Measurements from ENCODE around the gene ALCAM.
"Not testable (repeated sequence)": the region's sequence is repeated elsewhere in the genome, so short reads cannot be mapped to it uniquely, and the experiment has no call there.

The ALCAM gene

GRCh38 chr3:105401254-105401653 lies 34.5 kb downstream of the ALCAM start:
- no peak for TF ChIP-seq CTCF (IDR thresholded peaks at IDR 0.05; ENCODE audit: insufficient read depth, low read length, poor library complexity, severe bottlenecking)
- peaks cover 1% of the 10 kb centered on the region; the same call in 1 of the 2 replicates for H3K36me3 ChIP-seq (ENCODE audit: control insufficient read depth, insufficient read depth, low read length)
- H3K27me3 ChIP-seq (replicated peaks; ENCODE audit: control insufficient read depth, insufficient read depth, low read length) = no peaks in the 10 kb centered on the region
- DNase-seq (ENCODE audit: extremely low read depth, insufficient read length) = no peak
- H3K4me3 ChIP-seq (replicated peaks; ENCODE audit: low read depth, low read length) = no peak overlapping the region

- TF ChIP-seq CTCF (IDR thresholded peaks at IDR 0.05; ENCODE audit: insufficient read depth, low read length, poor library complexity, severe bottlenecking) = no peak
These were observed 35.0 kb downstream of the ALCAM start for GRCh38 chr3:105401691-105402149.

GRCh38 chr3:105402287-105402801 lies 35.6 kb downstream of the ALCAM start:
- H3K4me3 ChIP-seq (replicated peaks; ENCODE audit: low read depth, low read length) = no peak overlapping the region
- H3K27me3 ChIP-seq (replicated peaks; ENCODE audit: control insufficient read depth, insufficient read depth, low read length) = no peaks in the 10 kb centered on the region
- H3K36me3 ChIP-seq (ENCODE audit: control insufficient read depth, insufficient read depth, low read length) = peaks cover 1% of the 10 kb centered on the region; the same call in 1 of the 2 replicates
- no peak for TF ChIP-seq CTCF (IDR thresholded peaks at IDR 0.05; ENCODE audit: insufficient read depth, low read length, poor library complexity, severe bottlenecking)
- no peak for DNase-seq (ENCODE audit: extremely low read depth, insufficient read length)

More at GRCh38 chr3:105401691-105402149, 35.0 kb downstream of the ALCAM start:
- DNase-seq (ENCODE audit: extremely low read depth, insufficient read length) = no peak
- peaks cover 1% of the 10 kb centered on the region; the same call in 1 of the 2 replicates for H3K36me3 ChIP-seq (ENCODE audit: control insufficient read depth, insufficient read depth, low read length)
- H3K27me3 ChIP-seq (replicated peaks; ENCODE audit: control insufficient read depth, insufficient read depth, low read length) = no peaks in the 10 kb centered on the region
- no peak overlapping the region for H3K4me3 ChIP-seq (replicated peaks; ENCODE audit: low read depth, low read length)

- H3K27me3 ChIP-seq (replicated peaks; ENCODE audit: control insufficient read depth, insufficient read depth, low read length); H3K36me3 ChIP-seq (ENCODE audit: control insufficient read depth, insufficient read depth, low read length); DNase-seq (ENCODE audit: extremely low read depth, insufficient read length); H3K4me3 ChIP-seq (replicated peaks; ENCODE audit: low read depth, low read length): not testable (repeated sequence)
These were observed 36.3 kb downstream of the ALCAM start for GRCh38 chr3:105403034-105403433.

GRCh38 chr3:105406268-105406667 lies 39.6 kb downstream of the ALCAM start:
- Histone ChIP-seq H3K27me3 (replicated peaks; ENCODE audit: control insufficient read depth, insufficient read depth, low read length) (no peaks in the 10 kb centered on the region), H3K4me3 (replicated peaks; ENCODE audit: low read depth, low read length) (no peak overlapping the region), H3K36me3 (ENCODE audit: control insufficient read depth, insufficient read depth, low read length) (peaks cover 1% of the 10 kb centered on the region; the same call in 1 of the 2 replicates)
- DNase-seq (ENCODE audit: extremely low read depth, insufficient read length) = no peak
- TF ChIP-seq CTCF (IDR thresholded peaks at IDR 0.05; ENCODE audit: insufficient read depth, low read length, poor library complexity, severe bottlenecking) = no peak

- no peak for TF ChIP-seq CTCF (IDR thresholded peaks at IDR 0.05; ENCODE audit: insufficient read depth, low read length, poor library complexity, severe bottlenecking)
- Histone ChIP-seq H3K27me3 (replicated peaks; ENCODE audit: control insufficient read depth, insufficient read depth, low read length) (no peaks in the 10 kb centered on the region), H3K36me3 (ENCODE audit: control insufficient read depth, insufficient read depth, low read length) (no peaks in the 10 kb centered on the region), H3K4me3 (replicated peaks; ENCODE audit: low read depth, low read length) (no peak overlapping the region)
- no peak for DNase-seq (ENCODE audit: extremely low read depth, insufficient read length)
These were observed 42.7 kb downstream of the ALCAM start for GRCh38 chr3:105409364-105409763.

All from GM06990 (cell line).